HepG2 (cell line): Measurements from ENCODE around the gene NPHP4. TPM values are rescaled to one million over a fixed set of nuclear protein-coding genes. Genes with fewer than 3 reads are reported as not detected.

Experiments
- BATF2 ChIP-seq: sonication (generic); formaldehyde crosslinking; IDR thresholded peaks from 2 replicates; pipeline ENCODE4 v1.8.0; 2022; ENCODE audit warnings: mild to moderate bottlenecking, missing genetic modification reagents, moderate library complexity
- BHLHE40 ChIP-seq: IDR thresholded peaks from 2 replicates; pipeline ENCODE4 v1.6.1; 2011; ENCODE audit warnings: low read length, improper control_type of control experiment
- FOXA3 ChIP-seq: IDR thresholded peaks from 2 replicates; pipeline ENCODE4 v1.6.1; 2016; ENCODE audit warnings: missing genetic modification reagents, missing compliant biosample characterization
- HMGA1 ChIP-seq: sonication (generic); formaldehyde crosslinking; conservative IDR thresholded peaks from 2 replicates; pipeline ENCODE4 v1.4.0; 2020; ENCODE audit warnings: missing genetic modification reagents
- IKZF1 ChIP-seq: fragments of 450-650 bp; IDR thresholded peaks from 2 replicates; pipeline ENCODE4 v1.7.1; 2016
- JDP2 ChIP-seq: sonication (generic); formaldehyde crosslinking; IDR thresholded peaks from 2 replicates; pipeline ENCODE4 v1.8.1; 2022; ENCODE audit warnings: missing genetic modification reagents, borderline replicate concordance
- PITX1 ChIP-seq: sonication (generic); formaldehyde crosslinking; IDR thresholded peaks from 2 replicates; pipeline ENCODE4 v1.5.1; 2020; ENCODE audit warnings: mild to moderate bottlenecking, missing genetic modification reagents
- PLRG1 ChIP-seq: fragments of 450-650 bp; conservative IDR thresholded peaks from 2 replicates; pipeline ENCODE4 v1.6.1; 2016
- SMAD9 ChIP-seq: sonication (generic); formaldehyde crosslinking; IDR thresholded peaks from 2 replicates; pipeline ENCODE4 v1.5.1; 2020; ENCODE audit warnings: mild to moderate bottlenecking, missing genetic modification reagents
- SYNCRIP ChIP-seq: fragments of 200-400 bp; formaldehyde crosslinking; IDR thresholded peaks from 2 replicates; pipeline ENCODE4 v1.6.1; 2018; ENCODE audit warnings: mild to moderate bottlenecking, low read depth, low read length; ENCODE audit not compliant: insufficient read depth
- TBX2 ChIP-seq: sonication (generic); formaldehyde crosslinking; IDR thresholded peaks from 2 replicates; pipeline ENCODE4 v1.5.0; 2020; ENCODE audit warnings: missing genetic modification reagents, mild to moderate bottlenecking, borderline replicate concordance
- ZBTB7B ChIP-seq: sonication (generic); formaldehyde crosslinking; IDR thresholded peaks from 2 replicates; pipeline ENCODE4 v1.4.0; 2020; ENCODE audit warnings: missing genetic modification reagents
- ZFP62 ChIP-seq: sonication (generic); formaldehyde crosslinking; IDR thresholded peaks from 2 replicates; pipeline ENCODE4 v1.4.0; 2020; ENCODE audit warnings: missing genetic modification reagents
- ZNF282 ChIP-seq: fragments of 450-650 bp; IDR thresholded peaks from 2 replicates; pipeline ENCODE4 v1.6.1; 2018; ENCODE audit not compliant: partially characterized antibody
- ZNF567 ChIP-seq: sonication (generic); formaldehyde crosslinking; IDR thresholded peaks from 2 replicates; pipeline ENCODE4 v1.8.1; 2023; ENCODE audit warnings: mild to moderate bottlenecking, missing genetic modification reagents, borderline replicate concordance
- ZNF746 ChIP-seq: sonication (generic); formaldehyde crosslinking; IDR thresholded peaks from 2 replicates; pipeline ENCODE4 v1.8.0; 2022; ENCODE audit warnings: mild to moderate bottlenecking, missing genetic modification reagents
- ZNF83 ChIP-seq: sonication (generic); formaldehyde crosslinking; IDR thresholded peaks from 2 replicates; pipeline ENCODE4 v1.4.0; 2020; ENCODE audit warnings: missing genetic modification reagents, mild to moderate bottlenecking, borderline replicate concordance
- ZNF839 ChIP-seq: sonication (generic); formaldehyde crosslinking; IDR thresholded peaks from 2 replicates; pipeline ENCODE4 v1.4.0; 2020; ENCODE audit warnings: missing genetic modification reagents, mild to moderate bottlenecking, borderline replicate concordance
- ZNF850 ChIP-seq: sonication (generic); formaldehyde crosslinking; conservative IDR thresholded peaks from 2 replicates; pipeline ENCODE4 v1.9.0; 2021; ENCODE audit warnings: mild to moderate bottlenecking, missing genetic modification reagents
- polyA plus RNA-seq, 8 experiments: library from polyadenylated mRNA; depleted of rRNA in 3 of 8; stranded (reverse) in 7 of 8; unstranded in 1 of 8; fragments of >200 nt; fragmentation: Illumina TruSeq in 4 of 8; extraction: Trizol in 4 of 8; gene quantifications; 2 replicates each; pipeline versions ENCODE4 v1.2.1 to v1.2.3, GENCODE V29; 2011 to 2016; ENCODE audit warnings: low read depth in 4 of 8, missing spikeins in 1 of 8, mixed read lengths in 1 of 8; ENCODE audit not compliant: insufficient read depth in 1 of 8
- total RNA-seq, 5 experiments: library from RNA; depleted of rRNA; stranded (reverse); fragments of >200 nt; fragmentation: Illumina TruSeq; extraction: Trizol; gene quantifications; 2 replicates each; pipeline ENCODE4 v1.2.3, GENCODE V29; 2016; ENCODE audit warnings: low read depth in 1 of 5
- TF ChIP-seq, protein P1 (sequence below): sonication (generic); formaldehyde crosslinking; IDR thresholded peaks from 2 replicates; pipeline ENCODE4 v1.4.0; 2020; ENCODE audit warnings: mild to moderate bottlenecking, missing genetic modification reagents
- TF ChIP-seq, protein P2 (sequence below): sonication (generic); formaldehyde crosslinking; IDR thresholded peaks from 2 replicates; pipeline ENCODE4 v1.8.1; 2023; ENCODE audit warnings: mild to moderate bottlenecking, missing genetic modification reagents

NPHP4 gene
- total and polyA plus RNA-seq, 2 of the 13 experiments (the other 11 are each of a cell fraction or from before 2014, with no cell fraction given) = 4.4 to 6.8 TPM

GRCh38 chr1:5955479-5955977 is 36.7 kb downstream of the NPHP4 start (continued):
- TF ChIP-seq, protein P1, sequence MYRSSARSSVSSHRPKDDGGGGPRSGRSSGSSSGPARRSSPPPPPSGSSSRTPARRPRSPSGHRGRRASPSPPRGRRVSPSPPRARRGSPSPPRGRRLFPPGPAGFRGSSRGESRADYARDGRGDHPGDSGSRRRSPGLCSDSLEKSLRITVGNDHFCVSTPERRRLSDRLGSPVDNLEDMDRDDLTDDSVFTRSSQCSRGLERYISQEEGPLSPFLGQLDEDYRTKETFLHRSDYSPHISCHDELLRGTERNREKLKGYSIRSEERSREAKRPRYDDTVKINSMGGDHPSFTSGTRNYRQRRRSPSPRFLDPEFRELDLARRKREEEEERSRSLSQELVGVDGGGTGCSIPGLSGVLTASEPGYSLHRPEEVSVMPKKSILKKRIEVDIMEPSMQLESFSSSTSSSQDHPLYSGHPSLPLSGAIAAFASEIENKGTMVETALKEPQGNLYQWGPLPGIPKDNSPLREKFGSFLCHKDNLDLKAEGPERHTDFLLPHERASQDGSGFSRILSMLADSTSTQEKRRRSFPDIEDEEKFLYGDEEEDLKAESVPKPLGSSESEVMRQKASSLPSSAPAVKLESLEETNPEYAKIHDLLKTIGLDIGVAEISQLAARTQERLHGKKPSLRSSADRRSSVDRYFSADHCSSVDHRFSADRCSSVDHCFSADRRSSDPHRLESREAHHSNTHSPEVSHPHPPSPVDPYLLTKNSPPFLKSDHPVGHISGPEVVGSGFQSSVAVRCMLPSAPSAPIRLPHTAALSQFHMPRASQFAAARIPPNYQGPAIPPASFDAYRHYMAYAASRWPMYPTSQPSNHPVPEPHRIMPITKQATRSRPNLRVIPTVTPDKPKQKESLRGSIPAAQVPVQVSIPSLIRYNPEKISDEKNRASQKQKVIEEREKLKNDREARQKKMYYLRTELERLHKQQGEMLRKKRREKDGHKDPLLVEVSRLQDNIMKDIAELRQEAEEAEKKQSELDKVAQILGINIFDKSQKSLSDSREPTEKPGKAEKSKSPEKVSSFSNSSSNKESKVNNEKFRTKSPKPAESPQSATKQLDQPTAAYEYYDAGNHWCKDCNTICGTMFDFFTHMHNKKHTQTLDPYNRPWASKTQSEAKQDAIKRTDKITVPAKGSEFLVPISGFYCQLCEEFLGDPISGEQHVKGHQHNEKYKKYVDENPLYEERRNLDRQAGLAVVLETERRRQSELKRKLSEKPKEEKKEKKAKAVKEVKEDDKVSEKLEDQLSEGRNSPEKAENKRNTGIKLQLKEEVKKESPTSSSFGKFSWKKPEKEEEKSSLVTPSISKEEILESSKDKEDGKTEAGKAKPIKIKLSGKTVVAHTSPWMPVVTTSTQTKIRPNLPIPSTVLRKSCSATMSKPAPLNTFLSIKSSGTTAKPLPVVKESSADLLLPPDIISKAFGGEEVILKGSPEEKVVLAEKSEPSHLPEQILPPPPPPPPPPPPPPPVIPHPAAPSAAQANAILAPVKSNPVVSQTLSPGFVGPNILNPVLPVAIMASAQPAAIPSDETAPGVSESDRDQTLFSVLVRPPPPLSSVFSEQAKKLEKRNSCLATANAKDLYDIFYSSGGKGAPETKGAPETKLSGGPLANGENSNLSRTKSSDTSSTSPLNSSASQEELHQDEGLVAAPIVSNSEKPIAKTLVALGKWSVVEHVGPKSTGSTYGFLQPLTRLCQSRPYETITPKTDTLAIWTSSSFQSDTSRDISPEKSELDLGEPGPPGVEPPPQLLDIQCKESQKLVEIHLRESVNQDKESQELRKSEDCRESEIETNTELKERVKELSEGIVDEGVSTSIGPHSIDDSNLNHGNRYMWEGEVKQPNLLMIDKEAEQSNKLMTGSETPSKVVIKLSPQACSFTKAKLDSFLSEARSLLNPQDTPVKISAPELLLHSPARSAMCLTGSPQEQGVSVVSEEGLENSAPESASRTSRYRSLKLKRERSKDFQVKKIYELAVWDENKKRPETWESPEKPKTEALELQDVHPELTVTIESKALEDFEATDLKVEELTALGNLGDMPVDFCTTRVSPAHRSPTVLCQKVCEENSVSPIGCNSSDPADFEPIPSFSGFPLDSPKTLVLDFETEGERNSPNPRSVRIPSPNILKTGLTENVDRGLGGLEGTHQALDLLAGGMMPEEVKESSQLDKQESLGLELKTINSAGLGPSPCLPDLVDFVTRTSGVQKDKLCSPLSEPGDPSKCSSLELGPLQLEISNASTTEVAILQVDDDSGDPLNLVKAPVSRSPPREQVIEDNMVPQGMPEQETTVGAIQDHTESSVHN (CRISPR knock-in tag) = no peak
- TF ChIP-seq ZBTB7B (peak; percentile 45; the same call in 1 of the 2 replicates), FOXA3 (CRISPR knock-in tag) (peak; percentile 92), SYNCRIP (no peak), ZFP62 (CRISPR knock-in tag) (no peak), BHLHE40 (no peak), TBX2 (CRISPR knock-in tag) (peak; percentile 63; the same call in 1 of the 2 replicates), IKZF1 (no peak), SMAD9 (CRISPR knock-in tag) (no peak), ZNF567 (CRISPR knock-in tag) (no peak), PITX1 (peak; percentile 85), ZNF746 (no peak), ZNF839 (no peak), HMGA1 (no peak), ZNF83 (CRISPR knock-in tag) (no peak), ZNF282 (no peak), JDP2 (CRISPR knock-in tag) (no peak), BATF2 (no peak), PLRG1 (no peak), ZNF850 (no peak)
- TF ChIP-seq, protein P2, sequence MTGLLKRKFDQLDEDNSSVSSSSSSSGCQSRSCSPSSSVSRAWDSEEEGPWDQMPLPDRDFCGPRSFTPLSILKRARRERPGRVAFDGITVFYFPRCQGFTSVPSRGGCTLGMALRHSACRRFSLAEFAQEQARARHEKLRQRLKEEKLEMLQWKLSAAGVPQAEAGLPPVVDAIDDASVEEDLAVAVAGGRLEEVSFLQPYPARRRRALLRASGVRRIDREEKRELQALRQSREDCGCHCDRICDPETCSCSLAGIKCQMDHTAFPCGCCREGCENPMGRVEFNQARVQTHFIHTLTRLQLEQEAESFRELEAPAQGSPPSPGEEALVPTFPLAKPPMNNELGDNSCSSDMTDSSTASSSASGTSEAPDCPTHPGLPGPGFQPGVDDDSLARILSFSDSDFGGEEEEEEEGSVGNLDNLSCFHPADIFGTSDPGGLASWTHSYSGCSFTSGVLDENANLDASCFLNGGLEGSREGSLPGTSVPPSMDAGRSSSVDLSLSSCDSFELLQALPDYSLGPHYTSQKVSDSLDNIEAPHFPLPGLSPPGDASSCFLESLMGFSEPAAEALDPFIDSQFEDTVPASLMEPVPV = no peak; the same call in 1 of the 2 replicates
